HCT116 (cell line): ENCODE measurements around the gene C18orf32. TPM values are rescaled to one million over a fixed set of nuclear protein-coding genes. Genes with fewer than 3 reads are reported as not detected.
"Not testable (repeated sequence)": the region's sequence is repeated elsewhere in the genome, so short reads cannot be mapped to it uniquely, and the experiment has no call there.

Source experiments
- ATAC-seq: fragments of 200-7000 bp; cut with Tn5 transposase; 2 replicates; pipeline ENCODE4 v1.9.1; 2020; ENCODE audit warnings: mild to moderate bottlenecking, moderate library complexity
- BruUV-seq: library from RNA; stranded (reverse); fragments of 400-500 nt; replicated peaks from 2 replicates; lab custom pipeline; 2021; lab: Mats Ljungman, UMichigan
- CTCF ChIA-PET: fragments of 300-600 bp; sonication (Branson Sonifier 250); formaldehyde crosslinking; loops from one replicate; lab custom pipeline; 2021; ENCODE audit warnings: antibody characterized with exemption; lab: Charles Lee
- POLR2A ChIA-PET: fragments of 300-600, 350-600 bp; sonication (Branson Sonifier 250); formaldehyde crosslinking; loops from one replicate; lab custom pipeline; 2021; ENCODE audit warnings: antibody characterized with exemption; lab: Charles Lee
- RAD21 ChIA-PET, 2 experiments: fragments of 300-600 bp; sonication (Branson Sonifier 250); formaldehyde crosslinking; loops; one replicate each; lab custom pipeline; 2023; ENCODE audit warnings: low total read pairs in 2 of 2; ENCODE audit not compliant: uncharacterized antibody in 2 of 2, unreplicated experiment in 2 of 2, low non-redundant PET in 1 of 2; lab: Charles Lee
- DNase-seq: peaks from one replicate; pipeline ENCODE4 v3.0.0-alpha.2; 2010; ENCODE audit warnings: low read depth, low spot score
- H2AFZ ChIP-seq: fragments of 200-600 bp; shearing (Covaris generic), sonication (generic); 2 replicates; pipeline ENCODE4 v1.6.1; 2017; ENCODE audit warnings: low read depth, mixed run types, mixed read lengths, antibody characterized with exemption, low read length; ENCODE audit not compliant: poor library complexity, severe bottlenecking
- H3K27ac ChIP-seq: 2 replicates; pipeline ENCODE4 v1.5.1; 2012; ENCODE audit warnings: low read depth, low read length
- H3K27me3 ChIP-seq: fragments of 200-600 bp; sonication (generic); 2 replicates; pipeline ENCODE4 v1.6.1; 2016; ENCODE audit warnings: mixed run types, low read length, mixed read lengths; ENCODE audit not compliant: insufficient read depth
- H3K36me3 ChIP-seq, 2 experiments: fragments of 200-500 bp in 1 of 2; fragments of 200-600 bp in 1 of 2; sonication (Bioruptor generic) in 1 of 2; sonication (generic) in 1 of 2; 2 replicates each; pipeline versions ENCODE4 v1.5.1 to v1.6.1; 2014 to 2016; ENCODE audit warnings: low read length in 2 of 2, inconsistent platforms in 1 of 2, mixed read lengths in 1 of 2, mixed run types in 1 of 2; ENCODE audit not compliant: insufficient read depth in 2 of 2, control insufficient read depth in 1 of 2
- H3K4me1 ChIP-seq, 2 experiments: fragments of 200-600 bp in 1 of 2; sonication (generic) in 1 of 2; 2 replicates each; pipeline versions ENCODE4 v1.5.1 to v1.6.1; 2012 to 2017; ENCODE audit warnings: low read length in 2 of 2, inconsistent platforms in 1 of 2, mild to moderate bottlenecking in 1 of 2, mixed read lengths in 1 of 2, mixed run types in 1 of 2, moderate library complexity in 1 of 2; ENCODE audit not compliant: insufficient read depth in 2 of 2, control insufficient read depth in 1 of 2
- H3K4me2 ChIP-seq: fragments of 200-600 bp; sonication (generic); 2 replicates; pipeline ENCODE4 v1.6.1; 2017; ENCODE audit warnings: mixed run types, low read length, mixed read lengths
- H3K4me3 ChIP-seq, 2 experiments: fragments of 200-600 bp in 1 of 2; sonication (generic) in 1 of 2; replicated peaks in 1 of 2; 2 replicates each; pipeline ENCODE4 v1.5.1; 2011 to 2016; ENCODE audit warnings: low read length in 2 of 2, control low read depth in 1 of 2, low read depth in 1 of 2, mild to moderate bottlenecking in 1 of 2, mixed read lengths in 1 of 2, mixed run types in 1 of 2
- H3K79me2 ChIP-seq: fragments of 200-600 bp; sonication (generic); 2 replicates; pipeline ENCODE4 v1.6.1; 2017; ENCODE audit warnings: mild to moderate bottlenecking, mixed run types, low read length, moderate library complexity, mixed read lengths; ENCODE audit not compliant: insufficient read depth
- H3K9ac ChIP-seq: fragments of 200-600 bp; sonication (generic); 2 replicates; pipeline ENCODE4 v1.6.1; 2016; ENCODE audit warnings: low read length, mixed read lengths
- H3K9me2 ChIP-seq: fragments of 200-600 bp; sonication (generic), shearing (Covaris generic); 2 replicates; pipeline ENCODE4 v1.6.1; 2017; ENCODE audit warnings: mixed run types, mild to moderate bottlenecking, moderate library complexity; ENCODE audit not compliant: insufficient read depth
- H3K9me3 ChIP-seq, 2 experiments: fragments of 200-500 bp in 1 of 2; fragments of 200-600 bp in 1 of 2; sonication (Bioruptor generic) in 1 of 2; sonication (generic) in 1 of 2; 2 replicates each; pipeline ENCODE4 v1.6.1; 2014 to 2017; ENCODE audit warnings: low read length in 2 of 2, mixed read lengths in 2 of 2, inconsistent platforms in 1 of 2, low read depth in 1 of 2, mild to moderate bottlenecking in 1 of 2, mixed run types in 1 of 2, moderate library complexity in 1 of 2; ENCODE audit not compliant: control insufficient read depth in 1 of 2, insufficient read depth in 1 of 2
- H4K20me1 ChIP-seq: fragments of 200-600 bp; sonication (generic), shearing (Covaris generic); 2 replicates; pipeline ENCODE4 v1.6.1; 2017; ENCODE audit warnings: mixed run types, mild to moderate bottlenecking, moderate library complexity; ENCODE audit not compliant: insufficient read depth
- ATF3 ChIP-seq: IDR thresholded peaks from 2 replicates; pipeline ENCODE4 v1.6.1; 2012
- CBX3 ChIP-seq: IDR thresholded peaks from 2 replicates; pipeline ENCODE4 v1.6.1; 2012; ENCODE audit warnings: low read depth
- CEBPB ChIP-seq: IDR thresholded peaks from 2 replicates; pipeline ENCODE4 v1.6.1; 2012; ENCODE audit warnings: low read depth
- ELF1 ChIP-seq: IDR thresholded peaks from 2 replicates; pipeline ENCODE4 v1.6.1; 2012; ENCODE audit warnings: low read depth, borderline replicate concordance
- EZH2phosphoT487 ChIP-seq: fragments of 200-600 bp; IDR thresholded peaks from 2 replicates; pipeline ENCODE4 v1.6.1; 2018; ENCODE audit warnings: antibody characterized with exemption, borderline replicate concordance
- JUND ChIP-seq: IDR thresholded peaks from 2 replicates; pipeline ENCODE4 v1.6.1; 2012
- MAX ChIP-seq: IDR thresholded peaks from 2 replicates; pipeline ENCODE4 v1.6.1; 2012
- POLR2A ChIP-seq: IDR thresholded peaks from 2 replicates; pipeline ENCODE4 v1.7.0; 2011; ENCODE audit warnings: borderline replicate concordance; ENCODE audit not compliant: insufficient read depth, insufficient read length; ENCODE audit errors: extremely low read depth
- POLR2AphosphoS5 ChIP-seq: IDR thresholded peaks from 2 replicates; pipeline ENCODE4 v1.6.1; 2011; ENCODE audit warnings: mild to moderate bottlenecking, low read depth, low read length, moderate library complexity
- RAD21 ChIP-seq: IDR thresholded peaks from 2 replicates; pipeline ENCODE4 v1.6.1; 2012; ENCODE audit warnings: low read depth, mild to moderate bottlenecking
- SP1 ChIP-seq: IDR thresholded peaks from 2 replicates; pipeline ENCODE4 v1.6.1; 2012; ENCODE audit warnings: low read depth
- SRF ChIP-seq: IDR thresholded peaks from 2 replicates; pipeline ENCODE4 v1.6.1; 2012; ENCODE audit warnings: low read depth
- TCF7L2 ChIP-seq: IDR thresholded peaks from 2 replicates; pipeline ENCODE4 v1.7.0; 2011; ENCODE audit warnings: borderline replicate concordance, inconsistent platforms; ENCODE audit not compliant: insufficient read depth, insufficient read length; ENCODE audit errors: extremely low read depth
- YY1 ChIP-seq: IDR thresholded peaks from 2 replicates; pipeline ENCODE4 v1.6.1; 2011; ENCODE audit warnings: low read length, low read depth, moderate library complexity, mild to moderate bottlenecking; ENCODE audit not compliant: insufficient replicate concordance; ENCODE audit errors: extremely low read depth
- ZFX ChIP-seq: fragments of 450-650 bp; IDR thresholded peaks from 2 replicates; pipeline ENCODE4 v1.6.1; 2017
- intact Hi-C: fragments of 100-400 bp; cut with micrococcal nuclease; formaldehyde crosslinking; loops from 2 replicates; pipeline ENCODE4 v1.10.0; 2022
- total RNA-seq: library from RNA; stranded (reverse); gene quantifications from one replicate; pipeline ENCODE4 v1.2.1, GENCODE V29; 2021; ENCODE audit not compliant: unreplicated experiment
- TF ChIP-seq, protein P1 (sequence below), 3 experiments: fragments of 200-600 bp in 1 of 3; sonication (generic) in 1 of 3; IDR thresholded peaks in 2 of 3; conservative IDR thresholded peaks in 1 of 3; 2 replicates each; pipeline ENCODE4 v1.5.1; 2012 to 2017; ENCODE audit warnings: low read depth in 2 of 3, low read length in 2 of 3, antibody characterized with exemption in 1 of 3, borderline replicate concordance in 1 of 3, control low read depth in 1 of 3, mild to moderate bottlenecking in 1 of 3, mixed read lengths in 1 of 3, mixed run types in 1 of 3, moderate library complexity in 1 of 3; ENCODE audit not compliant: insufficient read depth in 1 of 3

The C18orf32 gene
- total RNA-seq, 1 experiment from 2014 or later, result 35.0 TPM

- H3K4me2 ChIP-seq, H3K79me2 ChIP-seq, H3K9me2 ChIP-seq, RAD21 ChIA-PET, H2AFZ ChIP-seq, H3K9me3 ChIP-seq, H3K4me1 ChIP-seq, H4K20me1 ChIP-seq, H3K27me3 ChIP-seq, H3K36me3 ChIP-seq, H3K9ac ChIP-seq, ATAC-seq, DNase-seq, H3K27ac ChIP-seq, BruUV-seq, H3K4me3 ChIP-seq, POLR2A ChIA-PET: not testable (repeated sequence)
- CTCF ChIA-PET, result interaction anchor here (3.6 kb wide), 1 partner anchor 346 kb away, joined by 15 read pairs; no protein-coding TSS in a partner anchor
- intact Hi-C loops, result loop anchor here (5.0 to 10.0 kb wide), 2 partner anchors 214 to 842 kb away; no protein-coding TSS in a partner anchor
Measured at GRCh38 chr18:49512876-49513275, 25.8 kb upstream of the C18orf32 start.

- Histone ChIP-seq H3K4me1 (no peaks in the 10 kb centered on the region), H3K27me3 (no peaks in the 10 kb centered on the region), H3K9ac (no peak overlapping the region), H4K20me1 (no peaks in the 10 kb centered on the region), H2AFZ (no peak overlapping the region), H3K27ac (no peak overlapping the region), H3K4me3 (no peak overlapping the region), H3K36me3 (no peaks in the 10 kb centered on the region), H3K9me3 (no peaks in the 10 kb centered on the region), H3K4me2 (no peak overlapping the region), H3K79me2 (no peaks in the 10 kb centered on the region), H3K9me2 (no peaks in the 10 kb centered on the region)
- intact Hi-C loops, result loop anchor here (1.0 to 10.0 kb wide), 6 partner anchors 49 to 844 kb away; no protein-coding TSS in a partner anchor
- ChIA-PET POLR2A (interaction anchor here (0.6 to 1.5 kb wide), 2 partner anchors 24 to 348 kb away, joined by 3 to 8 read pairs; no protein-coding TSS in a partner anchor), CTCF (interaction anchor here (0.7 to 5.3 kb wide), 16 partner anchors 8 to 918 kb away, joined by 3 to 106 read pairs (median 5); no protein-coding TSS in a partner anchor), RAD21 (interaction anchor here (0.6 to 1.9 kb wide), 6 partner anchors 45 to 348 kb away, joined by 3 to 14 read pairs (median 4); no protein-coding TSS in a partner anchor)
- DNase-seq (peak; percentile 73), ATAC-seq (peak; percentile 97)
- BruUV-seq, result no TSS peak
- no peak for TF ChIP-seq TCF7L2
- no peak for TF ChIP-seq ATF3
- no peak for TF ChIP-seq ELF1
- peak; percentile 97 for TF ChIP-seq RAD21
- TF ChIP-seq, protein P1, sequence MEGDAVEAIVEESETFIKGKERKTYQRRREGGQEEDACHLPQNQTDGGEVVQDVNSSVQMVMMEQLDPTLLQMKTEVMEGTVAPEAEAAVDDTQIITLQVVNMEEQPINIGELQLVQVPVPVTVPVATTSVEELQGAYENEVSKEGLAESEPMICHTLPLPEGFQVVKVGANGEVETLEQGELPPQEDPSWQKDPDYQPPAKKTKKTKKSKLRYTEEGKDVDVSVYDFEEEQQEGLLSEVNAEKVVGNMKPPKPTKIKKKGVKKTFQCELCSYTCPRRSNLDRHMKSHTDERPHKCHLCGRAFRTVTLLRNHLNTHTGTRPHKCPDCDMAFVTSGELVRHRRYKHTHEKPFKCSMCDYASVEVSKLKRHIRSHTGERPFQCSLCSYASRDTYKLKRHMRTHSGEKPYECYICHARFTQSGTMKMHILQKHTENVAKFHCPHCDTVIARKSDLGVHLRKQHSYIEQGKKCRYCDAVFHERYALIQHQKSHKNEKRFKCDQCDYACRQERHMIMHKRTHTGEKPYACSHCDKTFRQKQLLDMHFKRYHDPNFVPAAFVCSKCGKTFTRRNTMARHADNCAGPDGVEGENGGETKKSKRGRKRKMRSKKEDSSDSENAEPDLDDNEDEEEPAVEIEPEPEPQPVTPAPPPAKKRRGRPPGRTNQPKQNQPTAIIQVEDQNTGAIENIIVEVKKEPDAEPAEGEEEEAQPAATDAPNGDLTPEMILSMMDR (IDR thresholded peaks at IDR 0.05 in 2 of 3, conservative IDR thresholded peaks at IDR 0.05 in 1 of 3; ENCODE audit: borderline replicate concordance in 1 of 3, insufficient read depth in 1 of 3, low read depth in 2 of 3, low read length in 2 of 3), result peak; percentile 87 to 93 (median 88)
- TF ChIP-seq SP1, result no peak
- TF ChIP-seq CEBPB, result no peak
- peak; percentile 82 for TF ChIP-seq YY1
- no peak for TF ChIP-seq POLR2A
- no peak for TF ChIP-seq MAX
- no peak for TF ChIP-seq EZH2phosphoT487
- TF ChIP-seq SRF, result no peak
- no peak for TF ChIP-seq POLR2AphosphoS5
- TF ChIP-seq ZFX, result no peak
- TF ChIP-seq JUND, result no peak
- TF ChIP-seq CBX3, result peak; percentile 58; the same call in 1 of the 2 replicates
Measured at GRCh38 chr18:49510393-49511115, 23.5 kb upstream of the C18orf32 start.
